AG20443 (cell line): ENCODE results near the gene CRYBG3.
"Not testable (repeated sequence)": the region's sequence is repeated elsewhere in the genome, so short reads cannot be mapped to it uniquely, and the experiment has no call there.

Source experiments
- DNase-seq: peaks from one replicate; pipeline ENCODE4 v3.0.0; 2012; ENCODE audit warnings: low spot score, mixed read lengths

Gene CRYBG3

GRCh38 chr3:97899331-97899730 lies 77.5 kb downstream of the CRYBG3 start:
- no peak for DNase-seq

GRCh38 chr3:97901313-97902248 lies 79.8 kb downstream of the CRYBG3 start:
- DNase-seq, result no peak

- DNase-seq, result not testable (repeated sequence)
Observed at GRCh38 chr3:97909830-97910229, 88.0 kb downstream of the CRYBG3 start.

GRCh38 chr3:97910236-97910831 lies 88.5 kb downstream of the CRYBG3 start:
- not testable (repeated sequence) for DNase-seq

- no peak for DNase-seq
Observed at GRCh38 chr3:97910931-97911351, 89.1 kb downstream of the CRYBG3 start.

- no peak for DNase-seq
Observed at GRCh38 chr3:97911459-97911858, 89.6 kb downstream of the CRYBG3 start.

- DNase-seq, result no peak
Observed at GRCh38 chr3:97914388-97914787, 92.6 kb downstream of the CRYBG3 start.

GRCh38 chr3:97916576-97916975 lies 94.8 kb downstream of the CRYBG3 start:
- no peak for DNase-seq

- DNase-seq, result peak; percentile 20
Observed at GRCh38 chr3:97917813-97918536, 96.2 kb downstream of the CRYBG3 start.

GRCh38 chr3:97927704-97928103 lies 105.9 kb downstream of the CRYBG3 start:
- DNase-seq, result no peak

- no peak for DNase-seq
Observed at GRCh38 chr3:97928986-97929385, 107.2 kb downstream of the CRYBG3 start.

GRCh38 chr3:97930018-97930417 lies 108.2 kb downstream of the CRYBG3 start:
- no peak for DNase-seq

- no peak for DNase-seq
Observed at GRCh38 chr3:97931218-97931617, 109.4 kb downstream of the CRYBG3 start.

- no peak for DNase-seq
Observed at GRCh38 chr3:97932387-97932801, 110.6 kb downstream of the CRYBG3 start.

- no peak for DNase-seq
Observed at GRCh38 chr3:97934980-97935695, 113.3 kb downstream of the CRYBG3 start.

- no peak for DNase-seq
Observed at GRCh38 chr3:97935842-97936241, 114.0 kb downstream of the CRYBG3 start.

- no peak for DNase-seq
Observed at GRCh38 chr3:97937205-97937604, 115.4 kb downstream of the CRYBG3 start.

- no peak for DNase-seq
Observed at GRCh38 chr3:97938444-97938843, 116.6 kb downstream of the CRYBG3 start.

GRCh38 chr3:97939401-97939800 lies 117.6 kb downstream of the CRYBG3 start:
- DNase-seq, result no peak

GRCh38 chr3:97940034-97940433 lies 118.2 kb downstream of the CRYBG3 start:
- DNase-seq, result no peak

- DNase-seq, result no peak
Observed at GRCh38 chr3:97942801-97943546, 121.2 kb downstream of the CRYBG3 start.
